ENCODE measurements around the gene ITGB2. TPM values are rescaled to one million over a fixed set of nuclear protein-coding genes. Genes with fewer than 3 reads are reported as not detected.

Gene ITGB2
- total RNA-seq, 1 experiment from 2014 or later: 24.8 TPM

DNA sequence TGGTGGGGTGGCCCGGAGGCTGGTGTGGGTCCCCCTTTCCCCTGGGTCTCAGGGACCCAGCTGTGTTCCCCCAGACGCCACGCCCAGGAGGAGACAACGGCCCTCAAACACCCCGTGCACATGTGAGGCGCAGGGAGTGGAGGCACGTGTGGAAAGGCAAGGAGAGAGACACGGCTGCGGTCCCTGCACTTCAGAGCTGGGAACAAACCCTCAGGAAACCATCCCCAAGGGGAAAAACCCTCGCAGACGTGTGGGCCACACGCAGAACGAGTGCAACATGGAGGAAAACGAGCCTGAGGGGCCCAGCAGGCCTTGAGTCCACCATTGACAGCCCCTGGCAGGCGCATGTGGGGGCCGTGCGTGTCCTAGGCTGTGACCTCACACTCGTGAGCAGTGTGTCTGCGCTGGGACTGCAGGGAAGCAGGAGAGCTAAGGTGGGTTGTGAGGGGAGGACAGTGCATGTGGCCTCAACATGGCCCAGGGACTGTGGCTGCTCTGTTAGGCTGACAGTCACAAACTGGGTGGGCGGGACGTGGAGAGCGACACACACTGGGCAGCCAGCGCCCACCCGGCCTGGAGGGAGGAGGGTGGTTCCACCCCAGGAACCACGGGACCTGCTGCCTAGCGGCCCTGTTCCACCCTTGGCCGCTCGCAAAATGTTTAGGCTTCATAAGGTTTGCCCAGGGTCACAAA, 20.0 kb downstream of the ITGB2 start:
- BruUV-seq (replicated peaks): no TSS peak
- intact Hi-C loops (cut with micrococcal nuclease): no loop called here
- Mint-ChIP-seq H3K4me1 (ENCODE audit: insufficient read depth, unreplicated experiment) (no peaks in the 10 kb centered on the region), H3K4me3 (ENCODE audit: unreplicated experiment) (no peak overlapping the region), H3K36me3 (ENCODE audit: insufficient read depth, unreplicated experiment) (peaks cover 8% of the 10 kb centered on the region), H3K9me3 (ENCODE audit: unreplicated experiment) (no peaks in the 10 kb centered on the region), H3K27me3 (ENCODE audit: insufficient read depth, unreplicated experiment) (no peaks in the 10 kb centered on the region), H3K27ac (ENCODE audit: low read depth, unreplicated experiment) (no peak overlapping the region)
- DNase-seq (ENCODE audit: unreplicated experiment): no peak
- CTCF ChIA-PET: interaction anchor here (0.7 to 1.0 kb wide), 2 partner anchors 29 to 107 kb away, joined by 3 to 4 read pairs; no protein-coding TSS in a partner anchor
- POLR2A ChIA-PET: no interaction called here
- TF ChIP-seq, protein P1, sequence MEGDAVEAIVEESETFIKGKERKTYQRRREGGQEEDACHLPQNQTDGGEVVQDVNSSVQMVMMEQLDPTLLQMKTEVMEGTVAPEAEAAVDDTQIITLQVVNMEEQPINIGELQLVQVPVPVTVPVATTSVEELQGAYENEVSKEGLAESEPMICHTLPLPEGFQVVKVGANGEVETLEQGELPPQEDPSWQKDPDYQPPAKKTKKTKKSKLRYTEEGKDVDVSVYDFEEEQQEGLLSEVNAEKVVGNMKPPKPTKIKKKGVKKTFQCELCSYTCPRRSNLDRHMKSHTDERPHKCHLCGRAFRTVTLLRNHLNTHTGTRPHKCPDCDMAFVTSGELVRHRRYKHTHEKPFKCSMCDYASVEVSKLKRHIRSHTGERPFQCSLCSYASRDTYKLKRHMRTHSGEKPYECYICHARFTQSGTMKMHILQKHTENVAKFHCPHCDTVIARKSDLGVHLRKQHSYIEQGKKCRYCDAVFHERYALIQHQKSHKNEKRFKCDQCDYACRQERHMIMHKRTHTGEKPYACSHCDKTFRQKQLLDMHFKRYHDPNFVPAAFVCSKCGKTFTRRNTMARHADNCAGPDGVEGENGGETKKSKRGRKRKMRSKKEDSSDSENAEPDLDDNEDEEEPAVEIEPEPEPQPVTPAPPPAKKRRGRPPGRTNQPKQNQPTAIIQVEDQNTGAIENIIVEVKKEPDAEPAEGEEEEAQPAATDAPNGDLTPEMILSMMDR (IDR thresholded peaks at IDR 0.05; ENCODE audit: unreplicated experiment): no peak

DNA sequence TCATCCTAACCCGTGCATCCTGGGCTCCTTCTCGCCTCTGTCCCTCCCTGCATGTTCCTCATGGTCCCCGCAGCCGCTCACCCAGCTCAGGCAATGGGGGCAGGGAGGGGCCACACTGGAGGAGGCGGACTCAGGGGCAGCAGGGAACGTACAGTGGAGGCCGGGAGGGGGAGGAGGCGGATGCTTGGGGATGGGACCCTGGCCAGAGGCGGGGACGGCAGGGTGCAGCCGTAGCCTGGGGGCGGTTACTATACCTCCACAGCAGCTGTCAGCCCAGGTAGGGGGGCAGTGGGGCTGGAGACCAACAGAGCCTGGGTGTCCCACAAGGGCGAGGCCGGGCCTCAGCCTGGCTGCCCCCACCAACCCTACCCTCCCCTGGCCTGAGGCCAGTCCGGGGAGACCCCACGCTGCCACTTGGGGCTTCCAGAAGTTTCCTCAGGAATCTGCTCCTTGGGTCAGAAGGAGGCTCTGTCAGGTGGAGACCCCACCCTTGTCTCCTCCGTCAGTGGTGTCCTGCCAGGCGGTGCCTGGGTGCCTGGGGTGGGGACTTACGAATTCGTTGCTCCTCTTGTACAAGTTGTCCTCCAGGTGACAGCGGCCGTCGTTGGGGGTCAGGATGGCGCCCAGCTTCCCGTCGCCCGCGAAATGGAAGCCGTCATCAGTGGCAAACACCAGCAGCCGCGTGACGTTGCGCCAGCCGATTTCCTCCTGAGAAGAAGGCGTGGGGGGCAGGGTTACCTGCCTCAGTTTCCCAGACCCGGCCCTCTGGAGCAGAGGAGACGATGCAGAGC, 20.7 kb downstream of the ITGB2 start:
- Mint-ChIP-seq H3K27me3 (ENCODE audit: insufficient read depth, unreplicated experiment) (no peaks in the 10 kb centered on the region), H3K27ac (ENCODE audit: low read depth, unreplicated experiment) (no peak overlapping the region), H3K36me3 (ENCODE audit: insufficient read depth, unreplicated experiment) (peaks cover 8% of the 10 kb centered on the region), H3K4me3 (ENCODE audit: unreplicated experiment) (no peak overlapping the region), H3K9me3 (ENCODE audit: unreplicated experiment) (no peaks in the 10 kb centered on the region), H3K4me1 (ENCODE audit: insufficient read depth, unreplicated experiment) (no peaks in the 10 kb centered on the region)
- BruUV-seq (replicated peaks): no TSS peak
- ChIA-PET CTCF (no interaction called here), POLR2A (interaction anchor here (0.6 kb wide), 1 partner anchor 179 kb away, joined by 3 read pairs; no protein-coding TSS in a partner anchor)
- intact Hi-C loops (cut with micrococcal nuclease): no loop called here
- TF ChIP-seq, protein P1 (IDR thresholded peaks at IDR 0.05; ENCODE audit: unreplicated experiment): no peak
- no peak for DNase-seq (ENCODE audit: unreplicated experiment)

DNA sequence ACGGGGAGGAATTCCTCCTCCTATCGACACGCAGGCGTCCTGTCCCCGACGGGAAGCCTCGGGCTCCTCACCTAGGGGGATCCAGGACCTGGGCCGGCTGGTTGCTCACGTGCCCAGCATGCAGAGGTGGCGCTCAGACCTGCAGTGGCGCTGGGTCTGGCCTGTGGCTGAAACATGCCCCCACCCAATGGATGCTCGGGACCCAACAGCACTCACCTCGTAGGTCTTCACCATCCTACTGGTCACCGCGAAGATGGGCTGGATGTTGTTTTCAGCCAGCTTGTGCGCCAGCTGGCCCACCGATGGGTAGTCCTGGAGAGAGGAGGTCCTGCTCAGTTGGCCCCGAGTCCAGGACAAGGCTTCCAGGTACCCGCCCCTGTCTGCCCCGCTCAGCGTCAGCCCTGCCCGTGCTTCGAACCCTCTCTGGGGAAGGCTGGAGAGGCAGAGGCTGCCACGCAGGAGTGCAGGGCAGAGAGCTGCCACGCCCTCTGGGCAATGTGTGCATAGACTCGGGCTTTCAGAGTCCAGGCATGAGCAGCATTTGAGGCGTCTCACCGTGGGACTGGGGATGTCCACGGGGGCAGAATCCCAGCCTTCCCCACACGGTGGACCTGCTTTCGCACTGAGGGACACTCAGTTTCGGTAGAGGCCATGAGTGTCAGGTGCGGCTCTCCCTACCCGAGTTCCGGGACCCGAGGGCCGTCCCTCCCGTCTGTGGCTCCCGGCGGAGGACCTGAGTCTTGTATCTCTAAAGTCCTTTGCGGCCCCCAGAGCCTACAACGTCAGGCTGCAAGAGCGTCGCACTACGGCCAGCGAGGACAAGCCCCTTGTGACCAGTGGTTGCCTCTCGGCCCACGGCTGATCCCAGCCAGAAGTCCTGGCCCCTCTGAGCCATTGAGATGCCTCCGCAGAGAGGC, 21.6 kb downstream of the ITGB2 start:
- Mint-ChIP-seq H3K36me3 (ENCODE audit: insufficient read depth, unreplicated experiment) (peaks cover 8% of the 10 kb centered on the region), H3K27ac (ENCODE audit: low read depth, unreplicated experiment) (no peak overlapping the region), H3K27me3 (ENCODE audit: insufficient read depth, unreplicated experiment) (no peaks in the 10 kb centered on the region), H3K4me3 (ENCODE audit: unreplicated experiment) (no peak overlapping the region), H3K9me3 (ENCODE audit: unreplicated experiment) (no peaks in the 10 kb centered on the region), H3K4me1 (ENCODE audit: insufficient read depth, unreplicated experiment) (no peaks in the 10 kb centered on the region)
- TF ChIP-seq, protein P1 (IDR thresholded peaks at IDR 0.05; ENCODE audit: unreplicated experiment): no peak
- no peak for DNase-seq (ENCODE audit: unreplicated experiment)
- ChIA-PET POLR2A (interaction anchor here (0.6 to 0.9 kb wide), 2 partner anchors 27 to 180 kb away, joined by 3 read pairs; no protein-coding TSS in a partner anchor), CTCF (interaction anchor here (0.5 kb wide), 1 partner anchor 283 kb away, joined by 5 read pairs; no protein-coding TSS in a partner anchor)
- BruUV-seq (replicated peaks): no TSS peak
- intact Hi-C loops (cut with micrococcal nuclease): no loop called here

Measured in MCF 10A (cell line).